Putamen (tissue), 1 donor: Measurements from ENCODE around the gene GPR39.

Source experiments
- DNase-seq: peaks from one replicate; pipeline ENCODE4 v3.0.0-alpha.2; 2016; ENCODE audit warnings: low spot score

Gene GPR39

DNA sequence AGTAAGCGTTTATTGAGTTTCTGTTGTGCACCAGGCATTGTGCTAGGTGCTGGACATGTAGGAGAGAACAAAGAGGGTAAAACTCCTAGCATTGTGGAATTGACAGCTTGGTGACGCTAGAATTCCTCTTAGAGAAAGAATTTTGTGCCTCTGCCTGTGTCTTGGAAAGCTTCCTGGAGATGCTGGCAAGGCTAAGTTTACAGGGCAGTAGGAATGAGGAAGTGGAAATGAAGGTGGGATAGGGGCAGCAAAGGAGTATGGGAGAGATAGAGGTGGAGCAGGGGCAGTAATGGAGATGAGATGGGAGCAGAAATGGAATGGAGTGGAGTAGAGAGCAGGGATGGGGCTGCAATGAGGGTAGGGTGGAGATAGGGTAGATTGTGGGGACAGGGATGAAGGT, 29.8 kb downstream of the GPR39 start:
- DNase-seq, result no peak

DNA sequence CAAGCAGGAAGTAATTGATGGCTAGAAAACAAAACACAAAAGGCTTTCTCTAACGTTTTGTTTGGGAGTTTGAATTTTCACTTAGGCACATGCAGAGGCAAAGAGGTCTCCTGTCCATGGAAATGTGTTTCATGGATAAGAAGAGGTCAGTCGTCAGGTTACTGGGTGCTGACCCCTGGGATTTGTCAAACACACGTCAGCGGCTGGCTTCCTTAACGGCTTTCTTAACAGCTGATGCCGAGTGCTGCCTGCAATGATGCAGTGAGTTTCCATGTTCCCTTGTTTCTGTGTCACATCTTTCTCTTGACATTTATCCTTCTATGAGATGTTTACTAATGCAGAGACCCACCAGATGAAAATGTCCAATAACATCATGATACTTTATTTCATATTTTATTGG, 31.7 kb downstream of the GPR39 start:
- no peak for DNase-seq

DNA sequence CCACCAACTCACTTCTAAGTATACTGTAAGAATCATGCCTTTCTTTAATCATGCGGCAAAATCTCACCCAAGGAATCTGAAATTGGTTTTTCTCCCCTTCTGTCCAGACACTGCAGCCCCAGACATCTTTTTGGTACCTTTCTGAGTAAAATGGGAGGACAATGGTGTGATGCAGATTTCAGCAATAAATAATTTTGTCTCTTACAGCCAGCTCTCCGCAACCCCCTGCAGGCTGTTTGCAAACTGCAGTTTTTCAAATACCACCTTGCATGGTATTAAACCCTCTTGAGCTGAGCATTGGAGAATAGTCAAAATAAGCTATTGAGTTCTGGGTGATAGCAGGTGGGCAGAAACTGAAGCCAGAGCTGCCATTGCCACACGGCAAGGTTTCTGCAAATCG, 32.2 kb downstream of the GPR39 start:
- peak; percentile 7 for DNase-seq

DNA sequence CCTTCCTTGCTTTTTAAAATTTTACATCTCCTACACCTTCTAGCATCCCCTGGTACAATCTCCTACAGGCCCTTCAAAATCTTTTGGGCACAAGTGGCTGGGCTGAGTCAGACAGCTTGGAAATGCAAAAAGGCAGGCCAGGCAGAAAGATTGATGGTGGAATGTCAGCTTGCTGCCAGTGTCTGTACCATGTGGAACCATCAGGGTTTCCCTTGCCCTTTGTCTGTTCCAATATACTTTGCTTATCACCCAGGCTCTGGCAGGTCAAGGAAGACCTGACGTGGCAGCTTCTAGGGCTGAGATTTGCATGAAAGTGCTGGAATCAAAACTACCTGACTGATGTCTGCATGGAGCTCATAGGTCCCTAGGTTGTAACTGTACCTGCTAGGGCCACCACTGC, 33.3 kb downstream of the GPR39 start:
- no peak for DNase-seq

GRCh38 chr2:132460781-132461180, 44.2 kb downstream of the GPR39 start:
- no peak for DNase-seq

DNA sequence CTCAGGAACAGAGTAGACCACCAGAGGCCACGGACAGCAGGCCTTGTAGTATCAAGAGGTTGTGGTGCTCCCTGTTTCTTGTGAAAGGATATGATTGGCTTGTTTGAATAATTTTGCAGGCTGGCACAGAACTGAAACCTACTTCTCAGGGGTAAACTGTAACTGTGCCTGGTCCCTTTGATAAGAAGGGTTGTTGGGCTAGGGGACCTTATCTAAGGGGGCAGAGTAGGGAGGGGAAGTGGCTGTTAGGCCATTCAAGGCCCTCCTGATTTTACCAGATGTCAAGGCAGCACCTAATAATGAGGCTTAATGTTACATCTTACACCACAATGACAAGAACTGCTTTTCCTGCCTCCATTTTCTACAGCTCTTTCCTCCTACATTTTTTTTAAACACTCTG, 45.6 kb downstream of the GPR39 start:
- DNase-seq, result no peak

GRCh38 chr2:132463719-132464118, 47.1 kb downstream of the GPR39 start:
- DNase-seq, result no peak

DNA sequence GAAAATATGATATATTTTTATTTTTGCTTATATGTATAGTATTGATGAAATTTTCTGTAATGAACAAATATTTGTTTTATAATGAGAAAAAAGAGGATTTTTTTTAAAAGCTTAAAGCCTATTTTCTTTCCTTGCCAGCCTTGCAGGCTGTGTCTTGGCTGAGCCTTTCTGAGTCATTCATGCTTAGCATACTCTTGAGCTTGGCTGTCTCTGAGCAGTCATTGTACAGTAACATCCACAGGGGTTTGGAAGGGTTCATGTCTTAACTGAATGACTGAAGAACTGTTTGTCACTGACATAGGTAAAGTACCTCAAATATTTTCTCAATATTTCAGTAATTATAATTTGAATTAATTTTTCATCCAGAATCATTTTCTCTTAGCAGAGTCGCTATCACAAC, 49.3 kb downstream of the GPR39 start:
- DNase-seq, result no peak

- no peak for DNase-seq
Measured at GRCh38 chr2:132466428-132467028, 49.9 kb downstream of the GPR39 start.

GRCh38 chr2:132468821-132469675, 52.4 kb downstream of the GPR39 start:
- no peak for DNase-seq

GRCh38 chr2:132470746-132471145, 54.1 kb downstream of the GPR39 start:
- no peak for DNase-seq

DNA sequence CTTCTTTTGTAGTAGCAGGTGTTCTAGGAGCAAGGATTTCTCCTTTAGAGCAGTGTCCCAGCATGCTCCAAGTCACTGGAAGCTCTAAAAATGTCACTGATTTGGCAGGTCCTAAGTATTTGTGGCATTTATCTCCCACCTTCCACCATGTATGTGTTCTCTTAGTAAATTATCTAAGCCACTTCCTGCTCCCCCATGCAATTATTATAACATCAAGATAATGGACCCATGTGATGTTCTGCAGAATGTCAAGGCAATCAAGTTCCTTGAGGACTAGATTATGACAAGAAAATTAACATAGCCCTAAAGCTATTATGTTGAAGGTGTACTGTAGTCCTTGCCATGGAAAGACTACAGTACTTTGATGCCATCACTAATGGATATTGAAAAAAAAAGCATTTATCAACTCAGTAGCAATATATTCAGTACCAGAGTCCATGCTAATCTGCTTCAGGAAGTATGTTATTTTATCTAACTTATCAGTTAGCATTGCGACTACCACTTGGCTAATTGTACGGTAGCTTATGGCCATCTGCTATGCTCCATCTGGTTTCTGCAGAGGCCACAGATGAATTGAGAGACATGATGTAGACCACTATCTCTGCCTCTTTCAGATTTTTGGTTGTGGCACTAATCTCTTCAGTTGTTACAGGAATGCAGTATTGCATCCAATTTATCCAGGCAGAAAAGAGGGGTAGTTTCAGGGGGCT, 56.7 kb downstream of the GPR39 start:
- DNase-seq, result no peak

DNA sequence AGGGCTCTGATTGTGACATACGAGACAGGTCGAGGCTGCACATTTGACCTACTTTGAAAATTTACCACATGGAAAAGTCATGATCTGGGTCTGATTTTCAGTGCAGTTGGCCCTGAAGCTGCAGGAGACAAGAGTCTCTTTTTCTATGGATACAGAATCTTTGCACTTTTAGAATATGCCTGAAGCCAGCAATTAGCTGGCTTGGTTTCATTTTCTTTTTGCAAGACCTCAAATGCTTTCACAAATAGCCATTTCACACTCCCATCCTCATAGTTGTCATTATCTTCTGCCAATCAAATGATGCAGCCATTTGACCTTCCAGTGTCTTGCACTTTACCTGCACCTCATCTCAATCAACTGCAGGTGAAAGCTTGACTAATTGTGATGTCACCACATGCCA, 59.0 kb downstream of the GPR39 start:
- no peak for DNase-seq

DNA sequence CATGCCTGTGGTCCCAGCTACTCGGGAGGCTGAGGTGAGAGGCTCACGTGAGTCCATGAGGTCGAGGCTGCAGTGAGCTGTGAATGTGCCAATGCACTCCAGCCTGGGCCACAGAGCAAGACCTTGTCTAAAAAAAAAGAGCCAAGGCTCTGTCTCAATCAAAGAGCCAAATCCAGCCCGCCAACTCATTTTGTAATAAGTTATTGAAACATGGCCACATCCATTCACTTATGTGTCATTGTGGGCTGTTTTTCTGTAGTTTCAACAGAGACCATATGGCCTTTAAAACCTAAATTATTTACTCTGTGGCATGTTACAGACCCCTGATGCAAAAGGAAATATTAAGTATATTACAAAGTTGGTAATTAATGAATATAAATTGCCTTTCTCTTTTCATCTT, 60.8 kb downstream of the GPR39 start:
- DNase-seq, result no peak

DNA sequence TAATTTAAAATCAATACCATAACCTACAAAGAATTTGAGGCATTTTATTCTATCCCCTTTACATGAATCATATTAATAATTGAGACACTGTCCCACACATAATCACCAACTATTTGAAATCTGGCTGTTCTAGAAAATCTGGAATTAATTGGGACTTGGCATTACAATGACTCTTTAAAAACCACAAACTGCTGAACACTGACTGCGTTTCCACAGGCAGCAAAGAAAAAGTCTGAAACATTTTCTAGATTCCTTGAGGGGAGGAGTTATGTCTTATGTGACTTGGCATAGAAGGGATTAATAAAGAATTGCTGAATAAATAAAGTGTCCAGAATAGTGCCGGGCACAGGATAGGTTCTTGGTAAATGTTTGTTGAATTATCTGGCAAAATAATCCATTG, 61.4 kb downstream of the GPR39 start:
- no peak for DNase-seq

- DNase-seq, result no peak
Measured at GRCh38 chr2:132478461-132479105, 62.0 kb downstream of the GPR39 start.

DNA sequence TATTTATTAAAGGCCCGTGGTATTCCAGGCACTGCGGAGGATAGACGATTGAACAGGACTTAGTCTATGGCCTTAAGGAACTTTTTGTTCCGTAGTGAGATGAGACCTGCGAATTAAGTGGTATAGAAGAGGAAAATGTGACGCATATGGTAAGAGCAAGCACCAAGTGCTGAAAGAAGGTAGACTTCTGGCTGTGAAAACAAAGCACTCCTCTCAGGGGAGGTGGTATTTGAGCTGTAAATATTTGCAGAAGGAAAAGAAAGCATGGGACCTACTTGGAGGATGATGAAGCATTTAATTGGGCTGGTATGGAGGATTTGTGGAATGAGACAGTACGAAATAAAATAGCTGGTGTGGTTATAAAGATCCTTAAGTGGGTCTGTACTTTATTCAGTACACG, 62.5 kb downstream of the GPR39 start:
- no peak for DNase-seq

DNA sequence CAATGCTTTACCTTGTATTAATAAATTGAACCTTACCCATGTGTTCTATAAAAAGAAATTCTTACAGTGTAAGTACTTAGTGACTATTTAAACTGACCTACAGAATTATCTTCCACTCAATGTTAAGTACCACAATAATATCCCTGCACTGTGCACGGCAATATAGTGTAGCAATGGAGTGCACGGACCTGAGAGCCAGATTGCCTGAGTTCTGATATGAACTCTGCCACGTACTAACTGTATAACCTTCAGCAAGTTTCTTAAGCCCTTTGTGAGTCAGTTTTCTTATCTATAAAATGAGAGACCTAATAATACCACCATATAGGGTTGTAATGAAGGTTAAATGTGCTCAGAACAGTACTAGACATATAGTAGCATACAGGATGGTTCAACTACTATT, 66.2 kb downstream of the GPR39 start:
- no peak for DNase-seq

DNA sequence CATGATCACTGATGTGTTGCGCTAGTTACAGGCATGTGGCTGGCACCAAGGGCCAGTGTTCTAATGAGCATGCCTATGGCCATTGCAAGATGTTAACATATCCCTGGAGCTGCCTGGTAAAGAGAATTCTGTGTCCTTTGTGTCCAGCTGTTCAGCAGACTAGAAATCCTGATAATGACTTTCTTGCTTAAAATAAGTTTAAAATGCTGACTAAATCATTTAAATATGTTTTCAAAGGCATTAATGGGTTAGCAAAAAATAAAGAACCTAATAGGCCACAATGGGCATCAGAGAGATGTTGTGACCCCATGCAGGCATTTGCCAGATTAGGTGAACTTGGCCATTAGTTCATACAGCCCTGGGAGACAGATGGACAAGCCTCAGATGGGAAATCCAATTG, 67.5 kb downstream of the GPR39 start:
- DNase-seq, result no peak

GRCh38 chr2:132488491-132488890, 71.9 kb downstream of the GPR39 start:
- DNase-seq, result no peak

GRCh38 chr2:132489150-132489549, 72.5 kb downstream of the GPR39 start:
- DNase-seq, result peak; percentile 2

DNA sequence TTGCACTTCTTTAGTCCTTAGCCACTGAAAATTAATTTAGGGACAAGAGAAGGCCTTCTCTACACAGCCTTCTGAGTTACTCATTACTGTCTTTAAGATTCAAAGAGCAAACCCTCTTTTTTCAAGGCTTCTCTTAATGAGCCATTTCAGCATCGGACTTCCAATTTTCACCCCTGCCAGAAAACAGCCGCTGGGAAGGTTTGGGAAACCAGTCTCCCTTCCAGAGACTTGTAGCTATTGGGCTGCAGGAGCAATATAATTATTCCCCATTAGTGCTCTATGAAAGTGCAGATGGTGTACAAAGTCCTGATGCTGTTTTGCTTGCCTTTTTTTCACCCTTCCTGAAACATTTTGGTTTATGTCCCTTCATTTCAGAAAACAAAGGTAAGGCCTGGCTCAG, 79.3 kb downstream of the GPR39 start:
- peak; percentile 2 for DNase-seq

DNA sequence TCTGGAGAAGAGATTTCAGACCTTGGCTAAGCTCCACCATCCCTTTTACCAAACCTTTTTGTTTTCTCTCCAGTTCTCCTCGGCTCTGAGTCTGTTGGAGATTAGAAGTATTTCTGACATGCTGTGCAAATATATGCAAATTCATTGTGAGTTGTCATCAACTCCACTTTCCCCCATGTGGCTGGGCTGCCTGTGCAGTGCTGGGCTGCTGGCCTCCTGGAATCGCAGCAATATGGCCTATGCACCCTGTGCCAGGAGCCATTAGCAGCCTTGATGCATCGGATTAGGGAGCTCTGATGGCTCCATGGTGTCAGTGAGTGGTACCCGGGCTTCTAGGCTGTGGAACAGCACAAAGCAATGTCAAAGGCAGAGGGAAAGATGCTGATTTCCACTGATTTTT, 80.0 kb downstream of the GPR39 start:
- no peak for DNase-seq
